HG03354 (cell line): ENCODE results near the gene QRICH1.

Experiments used
- ATAC-seq: cut with Tn5 transposase; IDR thresholded peaks from one replicate; pipeline ENCODE4 v1.9.1; 2021; ENCODE audit warnings: mild to moderate bottlenecking; ENCODE audit not compliant: unreplicated experiment, poor library complexity, severe bottlenecking

QRICH1 gene

GRCh38 chr3:48983096-48983495 lies 110.8 kb downstream of the QRICH1 start:
- ATAC-seq, result no peak

DNA sequence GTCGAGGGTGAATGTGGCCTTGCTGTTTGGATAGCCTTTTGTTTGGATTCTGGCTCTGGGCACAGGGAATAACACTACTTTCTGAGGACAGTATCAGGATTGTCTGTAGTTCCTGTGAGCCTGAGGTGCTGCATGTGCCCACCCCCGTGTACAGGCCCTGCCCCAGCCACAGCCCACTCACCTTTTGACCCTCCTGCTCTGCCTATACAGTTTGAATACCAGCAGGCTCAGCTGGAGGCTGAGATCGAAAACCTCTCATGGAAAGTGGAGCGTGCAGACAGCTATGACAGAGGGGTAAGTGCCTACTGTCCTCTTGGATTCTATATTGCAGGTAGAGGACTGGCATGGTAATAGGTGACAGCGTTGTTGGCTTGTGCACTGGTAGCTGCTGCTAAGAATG lies 111.2 kb downstream of the QRICH1 start:
- no peak for ATAC-seq

GRCh38 chr3:48982016-48982415 lies 111.9 kb downstream of the QRICH1 start:
- no peak for ATAC-seq

DNA sequence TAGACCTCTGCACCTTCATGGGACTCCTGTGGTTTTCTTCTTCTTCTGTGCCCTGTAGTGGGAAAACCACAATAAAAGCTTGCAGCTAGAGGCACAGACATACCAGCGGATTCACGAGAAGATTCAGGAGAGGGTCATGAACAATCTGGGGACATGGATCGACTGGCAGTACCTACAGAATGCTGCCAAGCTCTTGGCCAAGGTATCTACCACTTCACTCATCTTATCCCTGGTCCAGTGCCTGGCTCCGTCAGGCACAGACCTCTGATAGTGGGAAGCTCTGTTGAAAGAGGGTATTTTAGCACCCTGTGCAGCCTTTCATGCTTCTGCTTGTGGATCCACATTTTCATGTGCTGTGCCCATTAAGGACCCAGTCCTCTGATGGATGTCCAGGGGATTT lies 113.6 kb downstream of the QRICH1 start:
- ATAC-seq, result no peak
